NCI-H2107 treated with DMSO at 0.1 percent for 48 hours (cell line): ENCODE measurements around the gene LPXN.
A peak's percentile ranks its signal among the peaks of the same experiment; 100 is the strongest.

Source experiments
- DNase-seq: peaks from one replicate; lab custom pipeline; 2025; ENCODE audit not compliant: unreplicated experiment; lab: John Stamatoyannopoulos, UW

LPXN gene

DNA sequence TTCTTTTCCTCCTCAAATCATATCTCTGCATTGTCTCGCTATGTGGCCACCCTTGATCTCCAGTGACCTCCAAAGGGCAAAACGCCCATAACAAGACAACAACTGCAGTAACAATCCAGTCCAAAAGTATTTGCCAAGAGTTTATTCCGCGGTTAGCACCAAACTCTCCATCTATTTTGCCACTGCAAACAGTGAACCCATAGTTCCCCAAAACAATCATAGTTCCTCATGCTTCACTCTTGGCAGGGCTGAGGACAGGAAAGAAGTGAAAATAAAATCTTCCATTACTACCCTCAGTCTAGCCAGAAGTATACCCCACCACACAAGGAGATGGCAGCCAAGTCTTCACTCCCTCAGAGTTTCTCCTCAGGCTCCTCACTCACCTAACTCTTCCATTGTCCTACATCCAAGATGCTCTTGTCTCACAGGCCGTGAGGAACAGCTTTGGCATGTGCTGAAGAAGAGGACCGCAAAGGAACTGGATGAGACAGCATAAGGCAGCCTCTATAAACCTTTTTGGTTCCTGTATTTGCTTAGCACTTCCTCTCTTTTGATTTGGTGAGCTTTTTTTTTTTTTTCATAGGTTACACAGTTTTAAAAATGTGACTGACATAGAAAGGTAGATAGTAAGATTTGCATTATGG, at the start of gene LPXN:
Gene LPXN (minus strand): TSS at position 480 of the 644 bp plus-strand sequence. CDS start 84 bp downstream, at position 396.
- no peak for DNase-seq

DNA sequence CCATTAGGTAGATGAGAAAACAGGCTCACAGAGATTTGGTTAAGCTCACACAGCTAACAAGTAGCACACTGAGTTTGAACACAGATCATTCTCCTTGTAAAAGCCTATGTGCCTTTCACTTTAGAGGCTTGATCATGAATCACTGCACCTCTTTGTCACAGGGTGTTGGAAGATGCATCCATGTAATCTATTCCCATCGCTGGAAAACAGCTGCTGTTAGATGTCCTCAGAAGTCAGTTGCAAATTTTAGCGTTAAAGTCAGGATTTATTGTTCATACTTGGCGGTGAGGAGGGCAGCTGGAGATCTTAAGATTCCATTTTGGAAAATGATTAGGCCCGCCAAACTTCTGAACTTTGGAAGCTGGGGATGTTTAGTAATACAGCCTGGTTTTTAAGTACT, 49.4 kb upstream of the LPXN start:
- no peak for DNase-seq

DNA sequence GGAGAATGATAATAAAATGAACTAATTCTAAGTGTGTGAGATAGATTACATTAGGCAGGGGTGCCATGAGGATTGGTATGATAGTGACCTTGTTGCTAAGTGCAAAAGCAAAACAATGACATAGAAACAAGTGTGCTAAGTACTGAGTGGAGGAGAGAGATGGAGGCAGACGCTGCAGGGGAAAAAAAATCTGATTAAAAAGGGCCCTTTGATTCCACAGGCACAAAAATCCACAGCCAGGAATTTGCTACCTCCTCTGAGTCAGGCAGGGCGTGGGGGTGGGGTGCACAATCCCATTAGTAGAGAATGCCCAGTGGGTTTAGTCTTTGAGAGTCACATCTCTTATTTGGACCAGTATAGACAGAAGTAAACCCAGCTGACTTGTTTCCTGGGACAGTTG, 46.7 kb upstream of the LPXN start, which contains the start of gene CNTF:
Gene CNTF (plus strand): TSS at position 322 of the 400 bp plus-strand sequence. CDS start 88 bp downstream, outside the sequence.
- no peak for DNase-seq

DNA sequence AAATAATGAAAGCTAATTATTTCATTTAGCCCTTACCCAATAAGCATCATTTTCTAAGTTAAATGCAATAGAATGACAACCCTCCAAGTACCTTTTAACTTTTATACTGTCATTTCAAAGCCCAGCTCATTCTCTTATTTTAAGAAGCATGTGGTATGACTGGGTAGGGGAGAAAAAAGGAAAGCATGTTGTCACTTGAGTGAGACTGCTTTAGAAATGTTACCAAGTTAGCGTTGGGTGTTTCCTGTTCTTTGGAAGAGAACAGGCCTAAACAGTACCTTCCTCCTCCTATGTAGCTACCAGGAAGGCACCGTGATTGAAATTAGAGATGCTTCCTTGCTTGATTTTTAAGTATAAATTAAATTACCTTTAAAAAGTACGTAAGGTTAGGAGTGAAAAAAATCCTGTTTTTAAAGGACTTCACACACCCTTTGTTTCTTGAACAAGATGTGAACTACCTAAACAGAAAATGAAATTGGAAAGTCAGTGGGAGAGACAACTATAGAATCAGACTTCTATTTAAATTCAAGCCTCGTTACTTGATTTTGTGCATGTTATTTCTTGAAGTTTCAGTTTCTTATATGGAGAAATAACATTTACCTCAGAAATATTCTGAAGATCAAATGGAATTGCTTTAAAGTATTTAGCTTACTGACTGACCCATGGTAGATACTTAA, 46.1 kb upstream of the LPXN start:
- DNase-seq = no peak

- DNase-seq = no peak
These were observed 42.4 kb upstream of the LPXN start for GRCh38 chr11:58617976-58618557.

DNA sequence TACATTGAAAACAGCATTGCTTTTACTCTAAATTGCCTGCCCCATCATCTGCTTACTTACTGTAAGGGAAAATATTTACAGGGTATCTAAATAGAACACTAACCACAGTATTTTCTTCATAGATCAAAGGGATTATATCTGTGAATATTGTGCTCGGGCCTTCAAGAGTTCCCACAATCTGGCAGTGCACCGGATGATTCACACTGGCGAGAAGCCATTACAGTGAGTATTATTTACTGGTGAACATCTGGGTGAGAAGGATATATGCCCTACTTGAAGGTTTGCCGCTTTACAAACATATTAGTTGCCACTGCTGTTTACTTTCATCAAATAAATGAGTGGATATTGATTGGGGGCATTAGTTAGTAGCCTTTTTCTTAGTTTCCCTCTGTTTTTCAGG, 40.9 kb upstream of the LPXN start:
- no peak for DNase-seq

DNA sequence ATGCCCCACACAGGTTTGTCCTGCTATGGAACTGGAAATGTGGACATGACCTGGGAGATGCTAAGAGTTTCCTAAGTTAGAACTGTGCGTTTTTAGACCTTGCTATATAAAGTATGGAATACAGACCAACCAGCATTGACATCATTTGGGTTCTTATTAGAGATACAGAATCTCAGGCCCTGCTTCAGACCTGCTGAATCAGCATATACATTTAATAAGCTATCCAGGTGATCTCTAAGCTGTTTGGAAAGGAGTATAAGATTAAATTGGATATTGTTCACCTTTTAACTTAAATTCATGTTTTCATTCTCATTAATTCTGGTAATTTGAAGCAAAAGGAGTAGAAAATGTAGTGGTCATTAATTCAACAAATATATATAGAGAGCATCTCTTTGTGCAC, 39.9 kb upstream of the LPXN start:
- DNase-seq = no peak

GRCh38 chr11:58613228-58613627, 37.6 kb upstream of the LPXN start:
- no peak for DNase-seq

DNA sequence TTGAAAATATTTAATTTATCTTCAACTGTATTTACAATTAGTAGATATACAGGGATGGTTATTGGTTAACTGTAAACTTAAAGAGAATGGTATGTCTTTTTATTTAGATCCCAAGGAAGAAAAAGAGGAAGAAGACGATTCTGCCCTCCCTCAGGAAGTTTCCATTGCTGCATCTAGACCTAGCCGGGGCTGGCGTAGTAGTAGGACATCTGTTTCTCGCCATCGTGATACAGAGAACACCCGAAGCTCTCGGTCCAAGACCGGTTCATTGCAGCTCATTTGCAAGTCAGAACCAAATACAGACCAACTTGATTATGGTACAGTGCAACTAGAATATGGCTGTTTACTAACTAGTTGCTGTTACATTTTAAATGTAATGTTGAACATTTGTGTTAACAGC, 34.1 kb upstream of the LPXN start:
- no peak for DNase-seq

GRCh38 chr11:58608331-58608730, 32.7 kb upstream of the LPXN start:
- no peak for DNase-seq

- DNase-seq = no peak
These were observed 31.5 kb upstream of the LPXN start for GRCh38 chr11:58606930-58607714.

- no peak for DNase-seq
These were observed 24.9 kb upstream of the LPXN start for GRCh38 chr11:58600510-58600909.

DNA sequence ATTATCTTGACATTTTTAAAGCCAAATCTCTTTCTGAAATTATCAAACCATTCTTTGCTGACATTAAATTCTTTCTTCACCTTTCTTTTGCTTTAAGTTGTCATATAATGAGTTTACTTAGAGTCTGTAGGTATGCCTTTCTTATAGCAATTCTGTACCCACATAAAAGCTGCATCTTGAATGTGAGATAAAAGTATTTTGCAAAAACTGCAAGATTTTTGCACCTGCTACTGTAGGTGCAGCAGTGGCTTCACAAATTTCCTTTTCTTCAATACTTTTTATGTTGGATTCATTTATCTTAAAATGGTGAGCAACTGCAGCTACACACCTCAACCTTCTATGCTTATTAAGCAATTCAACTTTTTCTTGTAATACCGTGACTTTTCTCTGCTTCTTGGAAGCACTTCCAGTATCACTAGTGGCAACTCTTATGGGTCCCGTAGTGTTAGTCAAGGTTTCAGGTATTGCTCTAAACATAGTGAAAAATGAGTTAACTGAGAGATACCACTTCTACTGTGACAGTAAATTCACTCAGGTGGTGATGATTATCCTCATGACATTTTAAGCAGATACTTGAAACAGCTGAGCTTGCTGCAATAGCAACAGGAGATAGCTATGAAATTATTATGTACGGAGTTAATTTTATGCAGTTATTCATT, 22.0 kb upstream of the LPXN start:
- no peak for DNase-seq

- DNase-seq = no peak
These were observed 21.0 kb upstream of the LPXN start for GRCh38 chr11:58596621-58597020.

DNA sequence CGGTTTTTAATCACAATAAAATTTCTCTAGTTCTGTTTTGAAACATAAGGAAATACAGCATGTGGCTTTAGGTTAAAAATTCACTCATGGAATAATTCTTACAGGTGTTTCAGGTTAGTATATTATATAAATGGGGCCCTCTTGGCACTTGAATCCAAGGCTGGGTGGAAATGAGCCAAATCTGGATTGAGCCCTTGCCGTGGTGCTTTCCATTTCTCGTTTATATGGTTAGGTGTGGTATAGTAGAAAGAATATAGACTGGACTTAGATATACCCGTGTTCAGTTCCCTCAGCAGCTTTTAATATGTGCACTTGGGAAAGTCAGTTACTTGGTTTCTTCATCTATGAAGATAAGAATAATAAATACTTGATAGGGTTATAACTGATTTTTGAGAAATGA, 19.2 kb upstream of the LPXN start:
- no peak for DNase-seq

DNA sequence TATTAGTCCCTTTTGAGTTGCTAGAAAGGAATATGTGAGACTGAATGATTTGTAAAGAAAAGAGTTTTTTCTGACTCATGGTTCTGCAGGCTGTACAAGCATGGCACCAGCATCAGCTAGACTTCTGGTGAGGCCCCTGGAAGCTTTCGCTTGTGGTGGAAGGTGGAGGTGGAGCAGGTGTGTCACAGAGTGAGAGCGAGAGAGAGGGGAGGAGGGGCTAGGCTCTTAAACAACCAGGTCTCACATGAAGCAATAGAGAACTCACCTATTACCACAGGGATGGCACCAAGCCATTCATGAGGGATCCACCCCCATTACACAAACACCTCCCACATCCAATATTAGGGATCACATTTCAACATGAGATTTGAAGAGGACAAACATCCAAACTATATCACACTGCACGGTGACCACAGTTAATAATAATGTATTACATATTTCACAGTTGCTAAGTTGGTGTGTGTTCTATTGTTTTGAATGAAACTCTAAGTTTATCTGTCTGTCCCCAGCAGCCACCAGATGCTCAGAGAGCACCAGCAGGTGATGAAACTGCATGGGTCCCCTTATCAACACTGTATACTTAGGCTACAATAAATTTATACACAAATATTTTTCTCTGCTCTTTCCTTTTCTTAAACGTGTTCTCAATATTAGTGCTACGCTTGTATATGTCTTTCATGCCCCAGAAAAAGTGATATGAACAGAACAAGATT, 17.3 kb upstream of the LPXN start:
- DNase-seq = peak; percentile 58

DNA sequence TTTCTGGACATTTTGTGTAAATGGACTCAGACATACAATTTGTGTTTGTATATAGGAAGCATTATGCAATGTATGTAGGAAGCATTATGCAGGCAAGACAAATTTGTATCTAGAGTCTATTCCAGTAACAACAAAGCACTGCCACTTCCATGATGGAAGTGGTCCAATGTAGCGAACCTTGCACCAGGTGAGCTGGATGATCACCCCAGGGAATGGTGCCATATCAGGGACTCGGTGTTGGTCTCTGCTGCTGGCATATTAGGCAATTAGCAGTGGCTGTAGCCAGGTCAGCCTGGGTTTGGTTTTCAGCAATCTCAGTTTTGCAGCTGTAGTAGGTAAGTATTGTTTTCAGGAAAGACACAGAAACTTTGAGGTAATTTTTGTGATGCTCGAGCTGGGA, 16.0 kb upstream of the LPXN start:
- no peak for DNase-seq

GRCh38 chr11:58586998-58587397, 11.3 kb upstream of the LPXN start:
- DNase-seq = no peak

DNA sequence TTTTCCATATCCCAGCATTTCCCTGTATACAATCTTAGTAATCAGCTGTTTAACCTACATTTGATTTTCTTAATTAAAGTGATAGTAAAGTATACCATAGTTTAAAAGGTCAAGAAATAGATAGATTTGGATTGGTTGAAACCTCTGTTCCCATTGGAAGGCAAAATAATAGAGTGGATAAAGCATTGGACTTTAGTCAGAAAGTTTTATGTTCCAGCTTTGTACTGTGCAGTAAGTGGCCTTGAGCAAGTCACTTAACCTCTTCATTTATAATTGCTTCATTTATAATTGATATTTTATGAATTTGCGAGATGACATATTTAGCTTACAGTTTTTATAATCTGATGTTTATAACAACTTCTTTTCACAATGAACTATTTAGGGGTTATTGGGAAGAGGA, 6.8 kb upstream of the LPXN start:
- DNase-seq = no peak

DNA sequence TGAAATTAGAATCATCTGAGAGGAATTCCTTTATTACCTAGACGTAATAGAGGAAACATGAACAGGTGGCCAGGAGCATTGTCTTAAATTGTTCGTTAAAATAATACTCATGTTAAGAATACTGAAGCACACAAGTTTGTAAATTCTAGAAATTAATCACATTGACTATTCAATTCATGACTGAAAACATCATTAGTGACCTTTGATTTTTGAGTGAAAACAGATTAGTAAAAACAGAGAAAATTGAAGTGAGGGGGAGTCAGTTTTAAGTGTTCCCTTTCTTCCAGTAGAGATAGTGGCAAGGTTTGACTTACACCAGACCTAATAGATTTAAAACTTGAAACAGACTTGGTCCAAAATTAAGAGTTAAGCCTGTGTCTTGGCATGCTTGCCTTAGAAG, 4.7 kb upstream of the LPXN start:
- DNase-seq = no peak
